Measurements from ENCODE around the gene MMAB. TPM values are rescaled to one million over a fixed set of nuclear protein-coding genes. Genes with fewer than 3 reads are reported as not detected.
A peak's percentile ranks its signal among the peaks of the same experiment; 100 is the strongest.

MMAB gene
- total RNA-seq, 4 donors from 2014 or later = 15.1 to 31.0 (median 21.7) TPM

DNA sequence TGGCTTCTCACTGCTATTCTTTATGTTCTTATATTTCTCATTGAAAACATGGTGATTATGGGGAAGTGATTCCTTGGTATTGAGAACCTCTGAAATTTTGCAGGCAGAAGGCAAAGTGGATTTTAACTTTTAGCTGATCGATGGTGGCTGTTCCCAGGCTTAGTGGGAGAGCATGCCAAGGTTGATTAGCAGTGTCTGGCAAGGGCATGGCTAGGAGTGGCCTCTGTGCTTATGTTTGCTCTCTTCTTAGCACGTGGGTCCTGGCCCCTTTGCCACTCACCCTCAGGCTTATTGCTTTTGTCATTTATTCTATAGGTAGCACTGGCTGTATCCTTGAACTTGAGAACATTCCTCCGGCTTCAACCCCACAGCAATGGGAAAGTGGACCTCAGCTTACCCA is 2.4 kb upstream of the MMAB start:
- TF ChIP-seq POLR2A (IDR thresholded peaks at IDR 0.05) = no peak
- TF ChIP-seq, protein P1, sequence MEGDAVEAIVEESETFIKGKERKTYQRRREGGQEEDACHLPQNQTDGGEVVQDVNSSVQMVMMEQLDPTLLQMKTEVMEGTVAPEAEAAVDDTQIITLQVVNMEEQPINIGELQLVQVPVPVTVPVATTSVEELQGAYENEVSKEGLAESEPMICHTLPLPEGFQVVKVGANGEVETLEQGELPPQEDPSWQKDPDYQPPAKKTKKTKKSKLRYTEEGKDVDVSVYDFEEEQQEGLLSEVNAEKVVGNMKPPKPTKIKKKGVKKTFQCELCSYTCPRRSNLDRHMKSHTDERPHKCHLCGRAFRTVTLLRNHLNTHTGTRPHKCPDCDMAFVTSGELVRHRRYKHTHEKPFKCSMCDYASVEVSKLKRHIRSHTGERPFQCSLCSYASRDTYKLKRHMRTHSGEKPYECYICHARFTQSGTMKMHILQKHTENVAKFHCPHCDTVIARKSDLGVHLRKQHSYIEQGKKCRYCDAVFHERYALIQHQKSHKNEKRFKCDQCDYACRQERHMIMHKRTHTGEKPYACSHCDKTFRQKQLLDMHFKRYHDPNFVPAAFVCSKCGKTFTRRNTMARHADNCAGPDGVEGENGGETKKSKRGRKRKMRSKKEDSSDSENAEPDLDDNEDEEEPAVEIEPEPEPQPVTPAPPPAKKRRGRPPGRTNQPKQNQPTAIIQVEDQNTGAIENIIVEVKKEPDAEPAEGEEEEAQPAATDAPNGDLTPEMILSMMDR (IDR thresholded peaks at IDR 0.05) = no peak
- no peak for DNase-seq (ENCODE audit: low spot score in 2 of 2)
- intact Hi-C loops (cut with DNase I; ENCODE audit: low total_unique reads) = no loop called here
- no peak overlapping the region for H3K4me3 ChIP-seq (ENCODE audit: low read depth, poor library complexity, severe bottlenecking)
- WGBS, 2 donors = 63 to 79% methylated on average over 3 of the region's 3 CpGs

DNA sequence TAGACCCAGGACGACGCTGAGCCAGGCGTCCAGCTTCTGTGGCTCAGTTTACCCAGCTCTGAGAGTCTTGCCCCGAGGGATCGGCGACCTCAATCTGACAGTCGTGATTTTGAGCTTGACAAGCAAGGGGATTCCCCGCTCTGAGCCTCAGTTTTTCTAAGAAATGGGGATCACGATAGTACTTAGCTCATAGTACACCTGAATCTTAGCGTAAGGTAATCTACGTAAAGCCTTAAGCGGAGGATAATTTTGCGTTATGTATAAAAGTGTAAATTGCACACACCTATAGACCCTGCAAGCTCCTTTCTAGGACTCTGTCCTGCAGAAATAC is 575 bp upstream of the MMAB start:
- WGBS, 2 donors = 0% methylated on average over 11 to 13 of the region's 13 CpGs
- intact Hi-C loops (cut with DNase I; ENCODE audit: low total_unique reads) = no loop called here
- peak overlapping the region; percentile 59 for H3K4me3 ChIP-seq (ENCODE audit: low read depth, poor library complexity, severe bottlenecking)
- DNase-seq (ENCODE audit: low spot score in 2 of 2) = no peak
- TF ChIP-seq, protein P1 (IDR thresholded peaks at IDR 0.05) = no peak
- no peak for TF ChIP-seq POLR2A (IDR thresholded peaks at IDR 0.05)

DNA sequence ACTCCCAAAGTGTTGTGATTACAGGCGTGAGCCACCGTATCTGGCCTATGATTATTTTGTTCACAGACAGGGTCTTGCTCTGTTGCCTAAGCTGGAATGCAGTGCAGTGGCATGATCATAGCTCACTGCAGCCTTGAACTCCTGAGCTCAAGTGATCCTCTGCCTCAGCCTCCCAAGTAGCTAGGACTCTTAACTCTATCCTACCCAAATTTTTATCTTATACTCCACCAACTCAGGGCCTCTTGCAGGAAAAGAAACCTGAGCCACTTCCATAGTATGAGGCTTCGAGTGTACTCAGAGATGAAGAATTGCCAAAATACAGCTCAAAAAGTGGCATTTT is 828 bp downstream of the MMAB start:
- WGBS, 2 donors = 71 to 78% methylated on average over 3 of the region's 3 CpGs
- TF ChIP-seq, protein P1 (IDR thresholded peaks at IDR 0.05) = no peak
- TF ChIP-seq POLR2A (IDR thresholded peaks at IDR 0.05) = no peak
- intact Hi-C loops (cut with DNase I; ENCODE audit: low total_unique reads) = no loop called here
- no peak for DNase-seq (ENCODE audit: low spot score in 2 of 2)
- H3K4me3 ChIP-seq (ENCODE audit: low read depth, poor library complexity, severe bottlenecking) = no peak overlapping the region

DNA sequence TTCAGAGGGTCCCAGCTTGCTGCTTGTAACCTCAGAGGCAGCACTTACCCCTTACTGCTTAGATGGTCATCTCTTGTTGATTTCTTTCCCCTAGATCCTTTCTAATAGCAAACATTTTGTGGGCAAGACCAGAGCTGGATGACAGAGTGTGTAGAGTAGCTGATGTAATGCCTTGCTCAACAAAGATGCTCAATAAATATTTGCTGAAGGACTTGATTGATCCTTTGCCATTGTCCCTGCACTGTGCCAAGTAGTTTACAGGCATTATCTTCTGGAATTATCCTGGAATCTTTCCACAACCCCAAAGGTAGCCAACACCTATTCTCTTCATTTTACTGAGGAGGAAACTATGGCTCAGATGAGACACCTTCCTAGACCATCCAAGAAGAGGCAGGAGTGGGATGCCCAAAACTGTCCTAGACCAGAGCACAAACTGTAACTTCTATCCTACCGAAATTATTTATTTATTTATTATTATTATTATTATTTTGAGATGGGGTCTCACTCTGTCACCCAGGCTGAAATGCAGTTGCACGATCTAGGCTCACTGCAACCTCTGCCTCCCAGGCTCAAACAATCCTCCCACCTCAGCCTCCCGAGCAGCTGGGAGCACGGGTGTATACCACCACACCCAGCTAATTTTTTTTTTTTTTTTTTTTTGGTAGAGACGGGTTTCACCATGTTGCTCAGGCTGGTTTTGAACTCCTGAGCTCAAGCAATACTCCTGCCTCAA is 1.4 kb downstream of the MMAB start:
- intact Hi-C loops (cut with DNase I; ENCODE audit: low total_unique reads) = no loop called here
- no peak for DNase-seq (ENCODE audit: low spot score in 2 of 2)
- H3K4me3 ChIP-seq (ENCODE audit: low read depth, poor library complexity, severe bottlenecking) = no peak overlapping the region
- 68 to 74% methylated on average over 5 of the region's 5 CpGs for WGBS, 2 donors
- TF ChIP-seq POLR2A (IDR thresholded peaks at IDR 0.05) = no peak
- TF ChIP-seq, protein P1 (IDR thresholded peaks at IDR 0.05) = no peak

DNA sequence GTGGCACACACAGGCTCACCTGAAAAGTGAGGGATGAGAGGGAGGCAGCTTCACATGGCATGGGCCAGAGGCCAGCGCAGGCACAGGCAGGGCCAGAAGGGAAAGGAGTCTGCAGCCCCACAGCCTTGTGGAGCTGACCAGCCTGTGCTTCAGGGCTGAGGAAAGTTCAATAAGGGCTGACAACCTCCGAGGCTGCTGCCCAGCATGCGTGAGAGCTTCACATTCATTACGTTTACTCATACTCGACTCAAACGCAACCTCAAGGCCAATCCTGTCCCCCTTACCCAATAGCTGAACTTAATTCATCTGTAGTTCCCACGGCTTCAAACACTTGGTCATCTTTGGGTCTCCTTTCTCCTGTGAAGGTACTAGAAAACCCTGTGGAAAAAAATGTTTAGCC is 4.8 kb downstream of the MMAB start:
- 86 to 92% methylated on average over 7 of the region's 7 CpGs for WGBS, 2 donors
- no peak for TF ChIP-seq POLR2A (IDR thresholded peaks at IDR 0.05)
- TF ChIP-seq, protein P1 (IDR thresholded peaks at IDR 0.05) = no peak
- DNase-seq (ENCODE audit: low spot score in 2 of 2) = no peak
- no peak overlapping the region for H3K4me3 ChIP-seq (ENCODE audit: low read depth, poor library complexity, severe bottlenecking)
- intact Hi-C loops (cut with DNase I; ENCODE audit: low total_unique reads) = no loop called here

DNA sequence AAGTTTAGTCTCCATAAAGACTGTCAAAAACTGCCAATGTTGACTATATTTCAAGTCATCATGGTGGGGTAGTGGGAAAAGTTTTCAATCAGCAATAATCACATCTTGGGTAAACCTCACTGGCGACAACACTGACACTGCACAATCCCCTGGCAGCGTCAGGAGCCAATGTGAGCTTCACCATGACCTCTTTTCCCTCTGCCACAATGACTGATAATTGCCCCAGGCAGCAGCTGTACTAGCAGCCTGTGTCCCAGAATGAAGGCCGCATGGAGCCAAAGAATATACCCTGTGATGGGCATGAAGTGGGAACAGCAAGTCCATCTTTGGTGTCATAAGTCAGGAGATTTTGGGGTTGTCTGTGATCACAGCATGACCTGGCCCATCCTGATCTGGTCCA is 5.3 kb downstream of the MMAB start:
- intact Hi-C loops (cut with DNase I; ENCODE audit: low total_unique reads) = no loop called here
- WGBS, 2 donors = 70 to 76% methylated on average over 3 of the region's 3 CpGs
- H3K4me3 ChIP-seq (ENCODE audit: low read depth, poor library complexity, severe bottlenecking) = no peak overlapping the region
- no peak for DNase-seq (ENCODE audit: low spot score in 2 of 2)
- TF ChIP-seq, protein P1 (IDR thresholded peaks at IDR 0.05) = no peak
- TF ChIP-seq POLR2A (IDR thresholded peaks at IDR 0.05) = no peak
